Pancreas (tissue), 10 donors: ENCODE measurements around the gene PARD3B. TPM values are rescaled to one million over a fixed set of nuclear protein-coding genes. Genes with fewer than 3 reads are reported as not detected.

Experiments used
- ATAC-seq, 4 donors: fragments of 200-7000 bp; cut with Tn5 transposase; one replicate each; pipeline versions ENCODE4 v1.8.0 to v1.9.1; 2020; ENCODE audit warnings: mild to moderate bottlenecking in 4 of 4, moderate library complexity in 4 of 4
- DNase-seq, 6 donors: peaks; one replicate each; pipeline ENCODE4 v3.0.0-alpha.2; 2020
- FAIRE-seq: peaks from 2 replicates; lab custom pipeline; 2012; peaks lifted over from hg19 to GRCh38; lab: Jason Lieb, UNC
- H3K27ac ChIP-seq, 4 donors: fragments of 200-600 bp; sonication (generic); 1 replicate in 3 of 4; 2 replicates in 1 of 4; pipeline versions ENCODE4 v1.5.0 to v1.8.0; 2020
- H3K27me3 ChIP-seq, 4 donors: fragments of 200-600 bp; one replicate each; pipeline ENCODE4 v1.8.0; 2021
- H3K36me3 ChIP-seq, 3 donors: fragments of 200-600 bp; sonication (generic) in 1 of 3; one replicate each; pipeline versions ENCODE4 v1.5.0 to v1.8.0; 2020 to 2021
- H3K4me1 ChIP-seq, 3 donors: fragments of 200-600 bp; one replicate each; pipeline ENCODE4 v1.8.0; 2021
- H3K4me3 ChIP-seq, 4 donors: fragments of 200-600 bp; sonication (generic) in 2 of 4; one replicate each; pipeline versions ENCODE4 v1.5.0 to v1.8.0; 2020 to 2021
- H3K9me3 ChIP-seq, 4 donors: fragments of 200-600 bp; one replicate each; pipeline ENCODE4 v1.8.0; 2021
- WGBS, 2 donors: extraction: QIAGEN DNeasy Blood & Tissue Kit; methylation state at CpG; one replicate each; pipeline ENCODE4 v1.1.7; 2013; 5-methylcytosine and 5-hydroxymethylcytosine counted together
- intact Hi-C, 3 donors: fragments of 100-400 bp; cut with DNase I; formaldehyde crosslinking; loops; one replicate each; pipeline versions ENCODE4 v1.11.1 to v1.14.2; 2022
- polyA plus RNA-seq, 2 donors: library from polyadenylated mRNA; stranded (reverse); fragments of 200-250 nt; gene quantifications; one replicate each; pipeline ENCODE4 v1.2.3, GENCODE V29; 2013
- total RNA-seq, 6 donors: library from RNA; stranded (reverse); fragmentation: NEBNext Ultra II Directional in 4 of 6; extraction: Animal tissue kit (Norgen Biotek cat#: 25700) in 4 of 6; gene quantifications; one replicate each; pipeline versions ENCODE4 v1.2.1 to v1.2.4, GENCODE V29; 2021 to 2023
- TF ChIP-seq, protein P1 (sequence below), 4 donors: fragments of 200-600 bp; sonication (generic) in 3 of 4; IDR thresholded peaks; one replicate each; pipeline versions ENCODE4 v1.5.0 to v1.8.0; 2021; ENCODE audit warnings: antibody characterized with exemption in 4 of 4
- donor health status: healthy with polysubstance abuse.
- donor health status: DM: no; HTN: no; CAD: no; lungs with moderate emphysema.
- donor health status: DM: no; HTN: no; CAD: no.
- donor health status: control.
- donor health status: control.
- donor health status: Bipolar disorder and iron deficiency.
- donor health status: DM: yes; HTN: yes; CAD: no.
- donor health status: DM: no; HTN: no; CAD: no.
- donor health status: DM: no; HTN: no; CAD: no.
- donor health status: DM: yes; HTN: yes; CAD: no.

The PARD3B gene
- total and polyA plus RNA-seq, 8 donors = 2.8 to 21.5 (median 12.7) TPM

- FAIRE-seq (no peak), ATAC-seq (no peak), DNase-seq (no peak)
- 97 to 99% methylated on average over 3 of the region's 3 CpGs for WGBS, 2 donors
- peaks cover 0 to 5% (median 0%) of the 10 kb centered on the region in 3 donors for H3K4me1 ChIP-seq
- no peaks in the 10 kb centered on the region for H3K27me3 ChIP-seq
- no peak overlapping the region for H3K27ac ChIP-seq
- no peaks in the 10 kb centered on the region for H3K36me3 ChIP-seq
- H3K4me3 ChIP-seq = no peak overlapping the region
- H3K9me3 ChIP-seq = no peaks in the 10 kb centered on the region
- intact Hi-C loops = no loop called here
- TF ChIP-seq, protein P1, sequence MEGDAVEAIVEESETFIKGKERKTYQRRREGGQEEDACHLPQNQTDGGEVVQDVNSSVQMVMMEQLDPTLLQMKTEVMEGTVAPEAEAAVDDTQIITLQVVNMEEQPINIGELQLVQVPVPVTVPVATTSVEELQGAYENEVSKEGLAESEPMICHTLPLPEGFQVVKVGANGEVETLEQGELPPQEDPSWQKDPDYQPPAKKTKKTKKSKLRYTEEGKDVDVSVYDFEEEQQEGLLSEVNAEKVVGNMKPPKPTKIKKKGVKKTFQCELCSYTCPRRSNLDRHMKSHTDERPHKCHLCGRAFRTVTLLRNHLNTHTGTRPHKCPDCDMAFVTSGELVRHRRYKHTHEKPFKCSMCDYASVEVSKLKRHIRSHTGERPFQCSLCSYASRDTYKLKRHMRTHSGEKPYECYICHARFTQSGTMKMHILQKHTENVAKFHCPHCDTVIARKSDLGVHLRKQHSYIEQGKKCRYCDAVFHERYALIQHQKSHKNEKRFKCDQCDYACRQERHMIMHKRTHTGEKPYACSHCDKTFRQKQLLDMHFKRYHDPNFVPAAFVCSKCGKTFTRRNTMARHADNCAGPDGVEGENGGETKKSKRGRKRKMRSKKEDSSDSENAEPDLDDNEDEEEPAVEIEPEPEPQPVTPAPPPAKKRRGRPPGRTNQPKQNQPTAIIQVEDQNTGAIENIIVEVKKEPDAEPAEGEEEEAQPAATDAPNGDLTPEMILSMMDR (IDR thresholded peaks at IDR 0.05) = no peak
These were observed 209.6 kb downstream of the PARD3B start for GRCh38 chr2:204754898-204755297.

- intact Hi-C loops = no loop called here
These were observed 218.9 kb downstream of the PARD3B start for GRCh38 chr2:204763974-204764703.

DNA sequence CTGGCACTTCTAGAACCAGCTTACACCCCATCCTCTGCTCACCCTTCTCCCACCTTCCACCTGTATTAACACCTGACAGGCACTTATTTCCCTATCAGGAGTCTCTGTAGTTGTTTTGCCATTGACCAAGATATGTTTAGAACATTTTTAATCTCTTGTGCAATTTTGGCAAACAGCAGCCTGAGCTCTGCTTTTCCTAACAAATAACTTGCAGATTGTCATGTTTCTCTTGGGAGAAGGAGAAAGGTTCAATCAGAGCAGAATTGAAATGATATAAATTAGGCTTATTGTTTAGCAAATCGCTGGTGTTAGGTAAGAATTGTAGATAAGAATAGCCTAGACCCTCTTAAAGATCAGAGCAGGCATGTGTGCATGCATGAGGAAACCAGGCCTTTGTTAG, 225.5 kb downstream of the PARD3B start:
- FAIRE-seq (no peak), DNase-seq (no peak), ATAC-seq (no peak)
- intact Hi-C loops = no loop called here
- no peaks in the 10 kb centered on the region for H3K27me3 ChIP-seq
- no peaks in the 10 kb centered on the region for H3K36me3 ChIP-seq
- WGBS, 2 donors = 17 to 34% methylated on average over 1 of the region's 1 CpG
- no peak overlapping the region for H3K4me3 ChIP-seq
- H3K27ac ChIP-seq = no peak overlapping the region
- TF ChIP-seq, protein P1 (IDR thresholded peaks at IDR 0.05) = no peak
- H3K9me3 ChIP-seq = no peaks in the 10 kb centered on the region
- peaks cover 0 to 7% (median 3%) of the 10 kb centered on the region in 3 donors for H3K4me1 ChIP-seq

More at GRCh38 chr2:204763974-204764703, 218.9 kb downstream of the PARD3B start:
- no peak for DNase-seq
- no peak overlapping the region for H3K4me3 ChIP-seq
- no peak overlapping the region for H3K27ac ChIP-seq
- ATAC-seq = no peak
- FAIRE-seq = no peak
- 92% methylated on average over 4 of the region's 4 CpGs for WGBS, 2 donors
- no peaks in the 10 kb centered on the region for H3K36me3 ChIP-seq
- no peaks in the 10 kb centered on the region for H3K27me3 ChIP-seq
- peaks cover 0 to 3% (median 0%) of the 10 kb centered on the region in 4 donors for H3K9me3 ChIP-seq
- H3K4me1 ChIP-seq = peaks cover 0 to 7% (median 6%) of the 10 kb centered on the region in 3 donors
- TF ChIP-seq, protein P1 (IDR thresholded peaks at IDR 0.05) = no peak

GRCh38 chr2:204771721-204772120, 226.4 kb downstream of the PARD3B start:
- no peak for DNase-seq

More at GRCh38 chr2:204771721-204772120, 226.4 kb downstream of the PARD3B start:
- Histone ChIP-seq H3K36me3 (no peaks in the 10 kb centered on the region), H3K27ac (no peak overlapping the region), H3K9me3 (no peaks in the 10 kb centered on the region), H3K4me3 (no peak overlapping the region), H3K4me1 (peaks cover 0 to 7% (median 3%) of the 10 kb centered on the region in 3 donors), H3K27me3 (no peaks in the 10 kb centered on the region)
- TF ChIP-seq, protein P1 (IDR thresholded peaks at IDR 0.05) = no peak
- intact Hi-C loops = no loop called here
- ATAC-seq (no peak), FAIRE-seq (peak; percentile 72)
